Endothelial cell of umbilical vein (primary cell): ENCODE data around the gene AUTS2. TPM values are rescaled to one million over a fixed set of nuclear protein-coding genes. Genes with fewer than 3 reads are reported as not detected.

Source experiments
- BruUV-seq: library from RNA; stranded (reverse); fragments of 400-500 nt; replicated peaks from 2 replicates; lab custom pipeline; 2021; lab: Mats Ljungman, UMichigan
- CTCF ChIA-PET: fragments of 300-600, 350-600 bp; sonication (Branson Sonifier 250); formaldehyde crosslinking; loops from one replicate; lab custom pipeline; 2021; ENCODE audit warnings: antibody characterized with exemption, inconsistent platforms; lab: Charles Lee
- POLR2A ChIA-PET: fragments of 300-600, 350-600 bp; sonication (Branson Sonifier 250); formaldehyde crosslinking; loops from one replicate; lab custom pipeline; 2021; ENCODE audit warnings: antibody characterized with exemption, inconsistent platforms; lab: Charles Lee
- DNase-seq: peaks from one replicate; pipeline ENCODE4 v3.0.0-alpha.2; 2011; ENCODE audit warnings: low read depth, low spot score
- FAIRE-seq: peaks from 2 replicates; lab custom pipeline; 2011; peaks lifted over from hg19 to GRCh38; lab: Jason Lieb, UNC
- H2AFZ ChIP-seq: 2 replicates; pipeline ENCODE4 v1.6.0; 2012; ENCODE audit warnings: low read depth, low read length, control low read depth, inconsistent platforms
- H3K27ac ChIP-seq: 2 replicates; pipeline ENCODE4 v1.5.1; 2011; ENCODE audit warnings: low read depth, mild to moderate bottlenecking, control low read depth, low read length, moderate library complexity; ENCODE audit not compliant: insufficient read depth
- H3K27me3 ChIP-seq, 2 experiments: 2 replicates each; pipeline versions ENCODE4 v1.6.0 to v1.6.1; 2011; ENCODE audit warnings: low read length in 2 of 2, mixed read lengths in 1 of 2; ENCODE audit not compliant: control insufficient read depth in 2 of 2, insufficient read depth in 2 of 2
- H3K36me3 ChIP-seq, 2 experiments: 2 replicates in 1 of 2; 3 replicates in 1 of 2; pipeline ENCODE4 v1.5.1; 2011; ENCODE audit warnings: low read length in 2 of 2, mild to moderate bottlenecking in 1 of 2, moderate library complexity in 1 of 2; ENCODE audit not compliant: control insufficient read depth in 2 of 2, insufficient read depth in 2 of 2; ENCODE audit errors: extremely low read depth in 1 of 2
- H3K4me1 ChIP-seq: 3 replicates; pipeline ENCODE4 v1.5.1; 2011; ENCODE audit warnings: mild to moderate bottlenecking, low read length; ENCODE audit not compliant: control insufficient read depth, insufficient read depth; ENCODE audit errors: extremely low read depth
- H3K4me2 ChIP-seq: 2 replicates; pipeline ENCODE4 v1.6.1; 2011; ENCODE audit warnings: low read length, control low read depth, mixed read lengths; ENCODE audit not compliant: insufficient read depth
- H3K4me3 ChIP-seq, 3 experiments: fragments of 200-600 bp in 1 of 3; sonication (generic), shearing (Covaris generic) in 1 of 3; replicated peaks in 1 of 3; 2 replicates each; pipeline ENCODE4 v1.5.1; 2011 to 2016; ENCODE audit warnings: control low read depth in 3 of 3, low read length in 3 of 3, mild to moderate bottlenecking in 2 of 3, inconsistent platforms in 1 of 3, low read depth in 1 of 3, moderate library complexity in 1 of 3; ENCODE audit not compliant: insufficient read depth in 1 of 3
- H3K79me2 ChIP-seq: 2 replicates; pipeline ENCODE4 v1.6.0; 2012; ENCODE audit warnings: low read length, inconsistent platforms; ENCODE audit not compliant: control insufficient read depth, insufficient read depth
- H3K9ac ChIP-seq: replicated peaks from 2 replicates; pipeline ENCODE3; 2011; ENCODE audit warnings: low read length, control low read depth; ENCODE audit not compliant: insufficient read depth; ENCODE audit errors: extremely low read depth
- H3K9me1 ChIP-seq: replicated peaks from 3 replicates; pipeline ENCODE4 v1.6.0; 2011; ENCODE audit warnings: mild to moderate bottlenecking, low read length; ENCODE audit not compliant: control insufficient read depth, insufficient read depth; ENCODE audit errors: extremely low read depth
- H3K9me3 ChIP-seq: replicated peaks from 2 replicates; pipeline ENCODE4 v1.5.1; 2012; ENCODE audit warnings: low read length, inconsistent platforms; ENCODE audit not compliant: control insufficient read depth, insufficient read depth
- H4K20me1 ChIP-seq: replicated peaks from 2 replicates; pipeline ENCODE3; 2011; ENCODE audit warnings: mild to moderate bottlenecking, low read length; ENCODE audit not compliant: control insufficient read depth, insufficient read depth; ENCODE audit errors: extremely low read depth
- CTCF ChIP-seq, 2 donors: IDR thresholded peaks; 1 replicate in 1 of 2; 2 replicates in 1 of 2; pipeline ENCODE4 v1.5.1; 2011; ENCODE audit warnings: low read length in 2 of 2, mild to moderate bottlenecking in 2 of 2, moderate library complexity in 2 of 2, control low read depth in 1 of 2, inconsistent platforms in 1 of 2, low read depth in 1 of 2; ENCODE audit not compliant: insufficient read depth in 1 of 2; ENCODE audit errors: extremely low read depth in 1 of 2
- EZH2 ChIP-seq: IDR thresholded peaks from 2 replicates; pipeline ENCODE4 v1.6.1; 2012; ENCODE audit warnings: borderline replicate concordance, low read depth, mild to moderate bottlenecking, moderate library complexity, low read length, inconsistent platforms; ENCODE audit not compliant: severe bottlenecking
- FOS ChIP-seq: IDR thresholded peaks from 2 replicates; pipeline ENCODE4 v1.6.1; 2011; ENCODE audit warnings: mild to moderate bottlenecking, low read length, moderate library complexity, borderline replicate concordance; ENCODE audit not compliant: insufficient read depth
- GATA2 ChIP-seq: IDR thresholded peaks from 2 replicates; pipeline ENCODE4 v1.7.0; 2011; ENCODE audit warnings: low read depth, mild to moderate bottlenecking, moderate library complexity, mixed read lengths, low read length; ENCODE audit not compliant: insufficient read length, insufficient read depth
- JUN ChIP-seq: IDR thresholded peaks from 2 replicates; pipeline ENCODE4 v1.6.1; 2011; ENCODE audit warnings: borderline replicate concordance, low read depth; ENCODE audit not compliant: insufficient read length, insufficient read depth
- MAX ChIP-seq: IDR thresholded peaks from 2 replicates; pipeline ENCODE4 v1.6.1; 2011; ENCODE audit not compliant: insufficient read depth, insufficient read length
- MYC ChIP-seq: IDR thresholded peaks from one replicate; pipeline ENCODE4 v1.6.1; 2011; ENCODE audit warnings: mild to moderate bottlenecking, low read depth, low read length
- POLR2A ChIP-seq: IDR thresholded peaks from 2 replicates; pipeline ENCODE4 v1.6.1; 2012; ENCODE audit warnings: low read depth, mild to moderate bottlenecking, control low read depth, low read length
- POLR2AphosphoS5 ChIP-seq: IDR thresholded peaks from 2 replicates; pipeline ENCODE4 v1.6.1; 2012; ENCODE audit warnings: low read depth, mild to moderate bottlenecking, control low read depth, low read length, moderate library complexity; ENCODE audit not compliant: insufficient read depth
- dilution Hi-C: fragments of 300-500 bp; cut with MboI; formaldehyde crosslinking; loops from one replicate; pipeline ENCODE4 v1.15.0; 2019; ENCODE audit warnings: low sequenced_read_pairs; ENCODE audit not compliant: extremely low pct_ligation_motif_present
- intact Hi-C: fragments of 100-400 bp; cut with micrococcal nuclease; formaldehyde crosslinking; loops from one replicate; pipeline ENCODE4 v1.10.0; 2022
- polyA plus RNA-seq, 4 experiments: library from polyadenylated mRNA; depleted of rRNA in 3 of 4; stranded (reverse) in 3 of 4; unstranded in 1 of 4; fragments of >200 nt; gene quantifications; 2 replicates each; pipeline versions ENCODE4 v1.2.1 to v1.2.3, GENCODE V29; 2011 to 2012; ENCODE audit warnings: missing spikeins in 1 of 4
- total RNA-seq: library from RNA; stranded (reverse); gene quantifications from 2 replicates; pipeline ENCODE4 v1.2.3, GENCODE V29; 2021

AUTS2 gene
- total and polyA plus RNA-seq, 2 donors (not counting 3 experiments of a cell fraction or from before 2014, with no cell fraction given), result 0.59 to 8.0 TPM

- Histone ChIP-seq H3K4me1 (no peaks in the 10 kb centered on the region), H2AFZ (no peak overlapping the region), H3K9ac (no peak overlapping the region), H4K20me1 (no peaks in the 10 kb centered on the region), H3K9me3 (no peaks in the 10 kb centered on the region), H3K27me3 (no peaks in the 10 kb centered on the region), H3K9me1 (no peaks in the 10 kb centered on the region), H3K4me3 (no peak overlapping the region), H3K27ac (no peak overlapping the region), H3K36me3 (no peaks in the 10 kb centered on the region), H3K79me2 (no peaks in the 10 kb centered on the region), H3K4me2 (no peak overlapping the region)
- dilution Hi-C loops, result no loop called here
- no peak for FAIRE-seq
- no peak for DNase-seq
- no peak for TF ChIP-seq MAX
- no peak for TF ChIP-seq POLR2AphosphoS5
- no peak for TF ChIP-seq EZH2
- TF ChIP-seq GATA2, result no peak
- no peak for TF ChIP-seq POLR2A
- TF ChIP-seq MYC, result no peak
- TF ChIP-seq FOS, result no peak
- no peak for TF ChIP-seq JUN
- TF ChIP-seq CTCF (IDR thresholded peaks at IDR 0.05; ENCODE audit: extremely low read depth in 1 of 2, insufficient read depth in 1 of 2, low read depth in 1 of 2, low read length in 2 of 2), result no peak
- intact Hi-C loops, result no loop called here
- ChIA-PET CTCF (no interaction called here), POLR2A (no interaction called here)
- no TSS peak for BruUV-seq
Observed at GRCh38 chr7:70156057-70156456, 557.8 kb downstream of the AUTS2 start.
